Measurements from ENCODE around the gene IL5. TPM values are rescaled to one million over a fixed set of nuclear protein-coding genes. Genes with fewer than 3 reads are reported as not detected.

Gene IL5
- total RNA-seq, 1 donor from 2014 or later = not detected

DNA sequence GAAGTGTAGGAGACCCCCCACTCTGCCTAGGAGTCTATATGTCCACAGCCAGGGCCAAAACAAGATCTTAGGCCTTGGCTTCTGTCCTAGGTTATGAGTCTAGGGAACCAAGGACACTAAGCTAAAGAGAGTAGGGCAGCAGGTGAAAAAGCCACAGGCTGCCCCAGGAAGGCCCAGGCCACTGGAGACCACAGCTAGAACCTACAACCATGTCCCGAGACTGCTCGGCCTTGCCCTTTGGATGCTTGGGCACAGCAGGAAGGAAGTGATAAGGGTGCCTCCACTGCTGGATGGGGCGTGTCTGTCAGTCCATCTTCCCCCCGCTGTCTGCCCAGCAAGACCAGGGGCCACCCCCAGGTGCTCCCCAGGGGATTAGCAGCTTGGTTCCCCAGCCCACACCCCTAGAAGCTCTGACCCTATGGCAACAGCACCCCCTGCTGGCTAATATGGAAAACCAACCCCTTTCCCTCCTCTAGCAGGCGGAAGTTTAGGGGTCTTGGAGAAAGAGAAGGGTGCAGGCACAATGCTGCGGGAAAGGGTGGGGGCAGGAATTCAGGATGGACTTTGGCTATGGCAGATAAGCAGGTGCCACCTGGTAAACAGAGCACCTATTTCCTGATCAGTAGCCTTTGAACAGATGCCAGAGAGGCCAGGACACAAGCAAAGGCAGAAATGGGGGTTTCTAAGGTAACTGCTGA lies 42.2 kb downstream of the IL5 start:
- TF ChIP-seq, protein P1, sequence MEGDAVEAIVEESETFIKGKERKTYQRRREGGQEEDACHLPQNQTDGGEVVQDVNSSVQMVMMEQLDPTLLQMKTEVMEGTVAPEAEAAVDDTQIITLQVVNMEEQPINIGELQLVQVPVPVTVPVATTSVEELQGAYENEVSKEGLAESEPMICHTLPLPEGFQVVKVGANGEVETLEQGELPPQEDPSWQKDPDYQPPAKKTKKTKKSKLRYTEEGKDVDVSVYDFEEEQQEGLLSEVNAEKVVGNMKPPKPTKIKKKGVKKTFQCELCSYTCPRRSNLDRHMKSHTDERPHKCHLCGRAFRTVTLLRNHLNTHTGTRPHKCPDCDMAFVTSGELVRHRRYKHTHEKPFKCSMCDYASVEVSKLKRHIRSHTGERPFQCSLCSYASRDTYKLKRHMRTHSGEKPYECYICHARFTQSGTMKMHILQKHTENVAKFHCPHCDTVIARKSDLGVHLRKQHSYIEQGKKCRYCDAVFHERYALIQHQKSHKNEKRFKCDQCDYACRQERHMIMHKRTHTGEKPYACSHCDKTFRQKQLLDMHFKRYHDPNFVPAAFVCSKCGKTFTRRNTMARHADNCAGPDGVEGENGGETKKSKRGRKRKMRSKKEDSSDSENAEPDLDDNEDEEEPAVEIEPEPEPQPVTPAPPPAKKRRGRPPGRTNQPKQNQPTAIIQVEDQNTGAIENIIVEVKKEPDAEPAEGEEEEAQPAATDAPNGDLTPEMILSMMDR (IDR thresholded peaks at IDR 0.05) = peak; percentile 83
- Mint-ChIP-seq H3K4me1 (ENCODE audit: unreplicated experiment) (peaks cover 55% of the 10 kb centered on the region), H3K9me3 (ENCODE audit: unreplicated experiment) (no peaks in the 10 kb centered on the region), H3K27me3 (ENCODE audit: unreplicated experiment) (no peaks in the 10 kb centered on the region), H3K36me3 (ENCODE audit: unreplicated experiment) (no peaks in the 10 kb centered on the region), H3K27ac (ENCODE audit: unreplicated experiment) (no peak overlapping the region), H3K4me3 (ENCODE audit: unreplicated experiment) (no peak overlapping the region)
- DNase-seq (ENCODE audit: extremely low spot score, unreplicated experiment) = peak; percentile 84

GRCh38 chr5:132500244-132500930 lies 42.9 kb downstream of the IL5 start:
- peaks cover 51% of the 10 kb centered on the region for H3K4me1 Mint-ChIP-seq (ENCODE audit: unreplicated experiment)
- peak overlapping the region; percentile 17 for H3K27ac Mint-ChIP-seq (ENCODE audit: unreplicated experiment)
- H3K36me3 Mint-ChIP-seq (ENCODE audit: unreplicated experiment) = no peaks in the 10 kb centered on the region
- H3K9me3 Mint-ChIP-seq (ENCODE audit: unreplicated experiment) = no peaks in the 10 kb centered on the region
- peak; percentile 62 for DNase-seq (ENCODE audit: extremely low spot score, unreplicated experiment)
- H3K4me3 Mint-ChIP-seq (ENCODE audit: unreplicated experiment) = no peak overlapping the region
- H3K27me3 Mint-ChIP-seq (ENCODE audit: unreplicated experiment) = no peaks in the 10 kb centered on the region
- TF ChIP-seq, protein P1 (IDR thresholded peaks at IDR 0.05) = no peak

DNA sequence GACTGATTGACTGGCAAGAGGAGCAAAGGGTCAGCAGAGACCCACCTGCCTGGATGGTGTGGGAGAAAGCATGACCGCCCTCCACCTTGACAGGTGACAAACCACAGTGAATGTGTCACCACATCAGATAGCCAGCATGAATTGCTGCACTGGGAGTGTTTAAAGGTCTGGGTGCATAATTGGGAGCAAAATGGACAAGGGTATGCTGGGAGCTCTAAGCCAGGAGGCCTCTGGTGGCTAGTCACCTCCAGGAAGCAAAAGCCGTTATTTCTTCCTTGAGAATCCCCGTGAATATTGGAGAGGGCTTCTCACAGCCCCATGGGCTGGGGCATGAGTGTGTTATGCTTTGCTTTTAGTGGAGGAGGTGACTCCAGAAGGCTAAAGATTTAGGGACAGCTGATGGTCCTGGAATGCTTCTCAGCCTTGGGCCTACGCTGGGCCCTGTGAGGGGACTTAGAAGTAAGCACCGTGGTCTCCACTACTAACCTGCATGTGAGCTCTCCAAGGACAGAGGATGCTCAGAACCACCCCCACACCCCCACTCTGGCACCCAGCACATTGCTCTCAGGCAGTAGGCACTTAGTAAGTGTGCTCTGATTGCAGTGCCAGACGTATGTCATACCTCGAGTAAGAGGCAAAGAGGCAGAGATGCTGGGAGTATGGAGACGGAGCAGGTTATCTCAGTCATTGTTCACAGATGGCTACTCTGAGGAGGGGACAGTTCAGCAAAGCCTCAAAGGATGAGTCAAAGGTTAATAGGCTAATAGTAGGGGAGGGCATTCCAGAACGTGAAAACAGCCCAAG lies 43.7 kb downstream of the IL5 start:
- no peaks in the 10 kb centered on the region for H3K9me3 Mint-ChIP-seq (ENCODE audit: unreplicated experiment)
- H3K27me3 Mint-ChIP-seq (ENCODE audit: unreplicated experiment) = no peaks in the 10 kb centered on the region
- TF ChIP-seq, protein P1 (IDR thresholded peaks at IDR 0.05) = no peak
- H3K4me1 Mint-ChIP-seq (ENCODE audit: unreplicated experiment) = peaks cover 57% of the 10 kb centered on the region
- H3K36me3 Mint-ChIP-seq (ENCODE audit: unreplicated experiment) = no peaks in the 10 kb centered on the region
- DNase-seq (ENCODE audit: extremely low spot score, unreplicated experiment) = peak; percentile 56
- no peak overlapping the region for H3K4me3 Mint-ChIP-seq (ENCODE audit: unreplicated experiment)
- peak overlapping the region; percentile 23 for H3K27ac Mint-ChIP-seq (ENCODE audit: unreplicated experiment)

GRCh38 chr5:132498686-132499271 lies 44.5 kb downstream of the IL5 start:
- peaks cover 66% of the 10 kb centered on the region for H3K4me1 Mint-ChIP-seq (ENCODE audit: unreplicated experiment)
- H3K36me3 Mint-ChIP-seq (ENCODE audit: unreplicated experiment) = no peaks in the 10 kb centered on the region
- H3K27me3 Mint-ChIP-seq (ENCODE audit: unreplicated experiment) = no peaks in the 10 kb centered on the region
- peak overlapping the region; percentile 92 for H3K27ac Mint-ChIP-seq (ENCODE audit: unreplicated experiment)
- H3K9me3 Mint-ChIP-seq (ENCODE audit: unreplicated experiment) = no peaks in the 10 kb centered on the region
- TF ChIP-seq, protein P1 (IDR thresholded peaks at IDR 0.05) = no peak
- H3K4me3 Mint-ChIP-seq (ENCODE audit: unreplicated experiment) = no peak overlapping the region
- DNase-seq (ENCODE audit: extremely low spot score, unreplicated experiment) = no peak
